BJ (cell line): ENCODE data around the gene AGR2. TPM values are rescaled to one million over a fixed set of nuclear protein-coding genes. Genes with fewer than 3 reads are reported as not detected.

Experiments
- CTCF ChIA-PET: fragments of 350-600 bp; formaldehyde crosslinking; extraction: SDS; loops from one replicate; lab custom pipeline; 2021; ENCODE audit warnings: antibody characterized with exemption, inconsistent platforms; lab: Yijun Ruan, JAX
- POLR2A ChIA-PET: fragments of 300-600 bp; sonication (Branson Sonifier 250); formaldehyde crosslinking; extraction: SDS; loops from one replicate; lab custom pipeline; 2021; ENCODE audit warnings: antibody characterized with exemption; lab: Charles Lee
- DNase-seq: peaks from one replicate; pipeline ENCODE4 v3.0.0-alpha.2; 2011; ENCODE audit warnings: low read depth
- H3K27me3 ChIP-seq: 2 replicates; pipeline ENCODE4 v1.6.0; 2011; ENCODE audit warnings: low read length; ENCODE audit not compliant: control insufficient read depth, insufficient read depth
- H3K36me3 ChIP-seq: 2 replicates; pipeline ENCODE4 v1.5.1; 2011; ENCODE audit warnings: low read length; ENCODE audit not compliant: control insufficient read depth, insufficient read depth
- H3K4me3 ChIP-seq: 2 replicates; pipeline ENCODE4 v1.5.1; 2011; ENCODE audit warnings: low read depth, mild to moderate bottlenecking, control low read depth, low read length
- polyA plus RNA-seq: library from polyadenylated mRNA; depleted of rRNA; stranded (reverse); fragments of >200 nt; gene quantifications from 2 replicates; pipeline ENCODE4 v1.2.3, GENCODE V29; 2011
- TF ChIP-seq, protein P1 (sequence below): IDR thresholded peaks from 2 replicates; pipeline ENCODE4 v1.5.1; 2011; ENCODE audit warnings: low read depth, mild to moderate bottlenecking, control low read depth, inconsistent platforms, low read length, moderate library complexity; ENCODE audit not compliant: insufficient read depth

Gene AGR2
- polyA plus RNA-seq, 1 experiment = not detected

GRCh38 chr7:16826060-16826459 lies 21.3 kb upstream of the AGR2 start:
- TF ChIP-seq, protein P1, sequence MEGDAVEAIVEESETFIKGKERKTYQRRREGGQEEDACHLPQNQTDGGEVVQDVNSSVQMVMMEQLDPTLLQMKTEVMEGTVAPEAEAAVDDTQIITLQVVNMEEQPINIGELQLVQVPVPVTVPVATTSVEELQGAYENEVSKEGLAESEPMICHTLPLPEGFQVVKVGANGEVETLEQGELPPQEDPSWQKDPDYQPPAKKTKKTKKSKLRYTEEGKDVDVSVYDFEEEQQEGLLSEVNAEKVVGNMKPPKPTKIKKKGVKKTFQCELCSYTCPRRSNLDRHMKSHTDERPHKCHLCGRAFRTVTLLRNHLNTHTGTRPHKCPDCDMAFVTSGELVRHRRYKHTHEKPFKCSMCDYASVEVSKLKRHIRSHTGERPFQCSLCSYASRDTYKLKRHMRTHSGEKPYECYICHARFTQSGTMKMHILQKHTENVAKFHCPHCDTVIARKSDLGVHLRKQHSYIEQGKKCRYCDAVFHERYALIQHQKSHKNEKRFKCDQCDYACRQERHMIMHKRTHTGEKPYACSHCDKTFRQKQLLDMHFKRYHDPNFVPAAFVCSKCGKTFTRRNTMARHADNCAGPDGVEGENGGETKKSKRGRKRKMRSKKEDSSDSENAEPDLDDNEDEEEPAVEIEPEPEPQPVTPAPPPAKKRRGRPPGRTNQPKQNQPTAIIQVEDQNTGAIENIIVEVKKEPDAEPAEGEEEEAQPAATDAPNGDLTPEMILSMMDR = no peak
- ChIA-PET POLR2A (no interaction called here), CTCF (interaction anchor here (1.3 to 1.5 kb wide), 2 partner anchors 13 to 25 kb away, joined by 3 read pairs; no protein-coding TSS in a partner anchor)
- DNase-seq = no peak
- no peaks in the 10 kb centered on the region for H3K36me3 ChIP-seq
- H3K27me3 ChIP-seq = no peaks in the 10 kb centered on the region
- H3K4me3 ChIP-seq = no peak overlapping the region

- DNase-seq = no peak
- TF ChIP-seq, protein P1 = no peak
- CTCF ChIA-PET = no interaction called here
- POLR2A ChIA-PET = no interaction called here
- no peaks in the 10 kb centered on the region; the same call in 1 of the 2 replicates for H3K27me3 ChIP-seq
- H3K36me3 ChIP-seq = no peaks in the 10 kb centered on the region
- H3K4me3 ChIP-seq = no peak overlapping the region
These were observed 17.2 kb upstream of the AGR2 start for GRCh38 chr7:16822029-16822428.

DNA sequence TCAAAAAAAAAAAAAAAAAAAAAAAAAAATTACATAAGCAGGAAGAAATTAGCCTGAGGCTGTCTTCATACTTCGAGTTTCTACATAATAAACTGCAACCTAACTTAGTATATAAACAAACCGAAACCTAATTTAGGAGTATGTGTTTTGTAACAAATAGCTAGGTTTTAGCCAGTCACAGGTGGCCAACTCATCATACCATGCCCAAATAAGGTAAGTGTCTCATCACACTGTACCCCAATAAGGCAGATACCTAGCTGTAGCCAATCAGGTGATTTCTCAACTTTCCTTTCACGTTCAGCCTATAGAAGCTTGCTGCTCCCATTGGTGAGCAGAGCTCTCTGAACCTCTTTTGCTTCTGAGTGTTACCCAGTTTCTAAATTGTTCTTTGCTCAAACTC lies 13.9 kb upstream of the AGR2 start:
- no peaks in the 10 kb centered on the region for H3K36me3 ChIP-seq
- POLR2A ChIA-PET = no interaction called here
- no peak for DNase-seq
- no peaks in the 10 kb centered on the region; the same call in 1 of the 2 replicates for H3K27me3 ChIP-seq
- no peak overlapping the region for H3K4me3 ChIP-seq
- CTCF ChIA-PET = no interaction called here
- TF ChIP-seq, protein P1 = no peak

- ChIA-PET POLR2A (no interaction called here), CTCF (interaction anchor here (0.9 kb wide), 1 partner anchor 16 kb away, joined by 3 read pairs; no protein-coding TSS in a partner anchor)
- no peak for DNase-seq
- TF ChIP-seq, protein P1 = no peak
- Histone ChIP-seq H3K4me3 (no peak overlapping the region), H3K27me3 (no peaks in the 10 kb centered on the region; the same call in 1 of the 2 replicates), H3K36me3 (no peaks in the 10 kb centered on the region)
These were observed 12.7 kb upstream of the AGR2 start for GRCh38 chr7:16817536-16817935.

GRCh38 chr7:16816824-16817223 lies 12.0 kb upstream of the AGR2 start:
- POLR2A ChIA-PET = no interaction called here
- H3K27me3 ChIP-seq = no peaks in the 10 kb centered on the region; the same call in 1 of the 2 replicates
- no peak for DNase-seq
- CTCF ChIA-PET = interaction anchor here (0.9 kb wide), 1 partner anchor 16 kb away, joined by 3 read pairs; no protein-coding TSS in a partner anchor
- TF ChIP-seq, protein P1 = no peak
- H3K36me3 ChIP-seq = no peaks in the 10 kb centered on the region
- no peak overlapping the region for H3K4me3 ChIP-seq
